ENCODE data around the gene PFN4. TPM values are rescaled to one million over a fixed set of nuclear protein-coding genes. Genes with fewer than 3 reads are reported as not detected.
A peak's percentile ranks its signal among the peaks of the same experiment; 100 is the strongest.

Gene PFN4
- total RNA-seq, 1 donor from 2014 or later, result not detected

- peaks cover 9% of the 10 kb centered on the region for H3K9me3 Mint-ChIP-seq (ENCODE audit: unreplicated experiment)
- H3K27me3 Mint-ChIP-seq (ENCODE audit: unreplicated experiment), result peaks cover 3% of the 10 kb centered on the region
- no peak for TF ChIP-seq CTCF (IDR thresholded peaks at IDR 0.05; ENCODE audit: partially characterized antibody, unreplicated experiment)
- no peak overlapping the region for H3K4me3 Mint-ChIP-seq (ENCODE audit: unreplicated experiment)
- no peak overlapping the region for H3K27ac Mint-ChIP-seq (ENCODE audit: unreplicated experiment)
- H3K36me3 Mint-ChIP-seq (ENCODE audit: unreplicated experiment), result peaks cover 33% of the 10 kb centered on the region
- H3K4me1 Mint-ChIP-seq (ENCODE audit: low read depth, unreplicated experiment), result peaks cover 1% of the 10 kb centered on the region
- DNase-seq, result no peak
These were observed 15.8 kb downstream of the PFN4 start for GRCh38 chr2:24107336-24107735.

- peaks cover 1% of the 10 kb centered on the region for H3K4me1 Mint-ChIP-seq (ENCODE audit: low read depth, unreplicated experiment)
- no peak for DNase-seq
- no peak overlapping the region for H3K4me3 Mint-ChIP-seq (ENCODE audit: unreplicated experiment)
- TF ChIP-seq CTCF (IDR thresholded peaks at IDR 0.05; ENCODE audit: partially characterized antibody, unreplicated experiment), result no peak
- H3K9me3 Mint-ChIP-seq (ENCODE audit: unreplicated experiment), result peaks cover 9% of the 10 kb centered on the region
- peaks cover 3% of the 10 kb centered on the region for H3K27me3 Mint-ChIP-seq (ENCODE audit: unreplicated experiment)
- H3K27ac Mint-ChIP-seq (ENCODE audit: unreplicated experiment), result no peak overlapping the region
- H3K36me3 Mint-ChIP-seq (ENCODE audit: unreplicated experiment), result peaks cover 33% of the 10 kb centered on the region
These were observed 16.3 kb downstream of the PFN4 start for GRCh38 chr2:24106786-24107185.

GRCh38 chr2:24105816-24106215, 17.3 kb downstream of the PFN4 start:
- H3K27ac Mint-ChIP-seq (ENCODE audit: unreplicated experiment), result no peak overlapping the region
- H3K27me3 Mint-ChIP-seq (ENCODE audit: unreplicated experiment), result peaks cover 3% of the 10 kb centered on the region
- peaks cover 33% of the 10 kb centered on the region for H3K36me3 Mint-ChIP-seq (ENCODE audit: unreplicated experiment)
- TF ChIP-seq CTCF (IDR thresholded peaks at IDR 0.05; ENCODE audit: partially characterized antibody, unreplicated experiment), result no peak
- peaks cover 9% of the 10 kb centered on the region for H3K9me3 Mint-ChIP-seq (ENCODE audit: unreplicated experiment)
- no peak overlapping the region for H3K4me3 Mint-ChIP-seq (ENCODE audit: unreplicated experiment)
- DNase-seq, result no peak
- peaks cover 1% of the 10 kb centered on the region for H3K4me1 Mint-ChIP-seq (ENCODE audit: low read depth, unreplicated experiment)

GRCh38 chr2:24104906-24105305, 18.2 kb downstream of the PFN4 start:
- peaks cover 1% of the 10 kb centered on the region for H3K4me1 Mint-ChIP-seq (ENCODE audit: low read depth, unreplicated experiment)
- peaks cover 6% of the 10 kb centered on the region for H3K27me3 Mint-ChIP-seq (ENCODE audit: unreplicated experiment)
- no peak for DNase-seq
- H3K9me3 Mint-ChIP-seq (ENCODE audit: unreplicated experiment), result peaks cover 9% of the 10 kb centered on the region
- peak overlapping the region; percentile 44 for H3K27ac Mint-ChIP-seq (ENCODE audit: unreplicated experiment)
- H3K36me3 Mint-ChIP-seq (ENCODE audit: unreplicated experiment), result peaks cover 33% of the 10 kb centered on the region
- no peak for TF ChIP-seq CTCF (IDR thresholded peaks at IDR 0.05; ENCODE audit: partially characterized antibody, unreplicated experiment)
- no peak overlapping the region for H3K4me3 Mint-ChIP-seq (ENCODE audit: unreplicated experiment)

GRCh38 chr2:24104110-24104650, 19.0 kb downstream of the PFN4 start:
- Mint-ChIP-seq H3K27ac (ENCODE audit: unreplicated experiment) (no peak overlapping the region), H3K4me1 (ENCODE audit: low read depth, unreplicated experiment) (peaks cover 1% of the 10 kb centered on the region), H3K27me3 (ENCODE audit: unreplicated experiment) (peaks cover 6% of the 10 kb centered on the region), H3K36me3 (ENCODE audit: unreplicated experiment) (peaks cover 33% of the 10 kb centered on the region), H3K9me3 (ENCODE audit: unreplicated experiment) (peaks cover 11% of the 10 kb centered on the region), H3K4me3 (ENCODE audit: unreplicated experiment) (no peak overlapping the region)
- DNase-seq, result no peak
- no peak for TF ChIP-seq CTCF (IDR thresholded peaks at IDR 0.05; ENCODE audit: partially characterized antibody, unreplicated experiment)

All from glutamatergic neuron (in vitro differentiated cells).